IMR-90 (cell line): ENCODE measurements around the gene ITGA3. TPM values are rescaled to one million over a fixed set of nuclear protein-coding genes. Genes with fewer than 3 reads are reported as not detected.
A peak's percentile ranks its signal among the peaks of the same experiment; 100 is the strongest.

ENCODE experiments used
- ATAC-seq: fragments of 200-7000 bp; cut with Tn5 transposase; 2 replicates; pipeline ENCODE4 v1.9.1; 2020; ENCODE audit warnings: low read depth, mild to moderate bottlenecking, moderate library complexity
- BruUV-seq: library from RNA; stranded (reverse); fragments of 400-500 nt; replicated peaks from 2 replicates; lab custom pipeline; 2021; lab: Mats Ljungman, UMichigan
- CTCF ChIA-PET: fragments of 300-600 bp; formaldehyde crosslinking; extraction: SDS; loops from one replicate; lab custom pipeline; 2021; ENCODE audit warnings: antibody characterized with exemption; lab: Yijun Ruan, JAX
- POLR2A ChIA-PET: fragments of 300-600 bp; sonication (Branson Sonifier 250); formaldehyde crosslinking; loops from one replicate; lab custom pipeline; 2022; ENCODE audit warnings: antibody characterized with exemption; ENCODE audit not compliant: unreplicated experiment; lab: Charles Lee
- DNase-seq: peaks from one replicate; pipeline ENCODE4 v3.0.0; 2013
- H2AFZ ChIP-seq: replicated peaks from 2 replicates; pipeline ENCODE3; 2013; ENCODE audit warnings: low read length, mild to moderate bottlenecking; ENCODE audit not compliant: poor library complexity
- H2AK5ac ChIP-seq: 2 replicates; pipeline ENCODE4 v1.6.1; 2013; ENCODE audit warnings: low read depth, low read length, inconsistent platforms
- H2AK9ac ChIP-seq: replicated peaks from 2 replicates; pipeline ENCODE3; 2013; ENCODE audit warnings: mild to moderate bottlenecking, low read depth, low read length, moderate library complexity; ENCODE audit not compliant: poor library complexity
- H2BK120ac ChIP-seq: 2 replicates; pipeline ENCODE4 v1.6.1; 2013; ENCODE audit warnings: low read depth, low read length, inconsistent platforms
- H2BK15ac ChIP-seq: 3 replicates; pipeline ENCODE4 v1.6.1; 2013; ENCODE audit warnings: low read depth, low read length, inconsistent platforms
- H2BK20ac ChIP-seq: 2 replicates; pipeline ENCODE4 v1.6.1; 2013; ENCODE audit warnings: low read depth, mild to moderate bottlenecking, inconsistent platforms, low read length, moderate library complexity
- H2BK5ac ChIP-seq: 2 replicates; pipeline ENCODE4 v1.6.1; 2013; ENCODE audit warnings: mild to moderate bottlenecking, low read depth, low read length, inconsistent platforms; ENCODE audit not compliant: poor library complexity, severe bottlenecking
- H3K14ac ChIP-seq: replicated peaks from 2 replicates; pipeline ENCODE4 v1.6.1; 2013; ENCODE audit warnings: low read depth, low read length, inconsistent platforms
- H3K18ac ChIP-seq: 2 replicates; pipeline ENCODE4 v1.6.1; 2013; ENCODE audit warnings: low read depth, low read length, control low read depth
- H3K23ac ChIP-seq: 2 replicates; pipeline ENCODE4 v1.6.1; 2013; ENCODE audit warnings: low read depth, low read length, inconsistent platforms
- H3K27ac ChIP-seq: 2 replicates; pipeline ENCODE4 v1.5.1; 2013; ENCODE audit warnings: mild to moderate bottlenecking, control low read depth, low read length; ENCODE audit not compliant: insufficient read depth
- H3K27me3 ChIP-seq: 2 replicates; pipeline ENCODE4 v1.6.1; 2013; ENCODE audit warnings: low read length; ENCODE audit not compliant: control insufficient read depth, insufficient read depth
- H3K36me3 ChIP-seq: 2 replicates; pipeline ENCODE4 v1.6.1; 2013; ENCODE audit warnings: low read length, mixed read lengths; ENCODE audit not compliant: control insufficient read depth, insufficient read depth
- H3K4ac ChIP-seq: 2 replicates; pipeline ENCODE4 v1.6.1; 2013; ENCODE audit warnings: low read depth, low read length, inconsistent platforms
- H3K4me1 ChIP-seq: 2 replicates; pipeline ENCODE4 v1.6.1; 2013; ENCODE audit warnings: low read length, mixed read lengths; ENCODE audit not compliant: control insufficient read depth, insufficient read depth
- H3K4me2 ChIP-seq: 2 replicates; pipeline ENCODE4 v1.6.1; 2013; ENCODE audit warnings: low read depth, mild to moderate bottlenecking, control low read depth, low read length, moderate library complexity
- H3K4me3 ChIP-seq: 2 replicates; pipeline ENCODE4 v1.5.1; 2013; ENCODE audit warnings: low read depth, mild to moderate bottlenecking, control low read depth, low read length, moderate library complexity; ENCODE audit not compliant: insufficient read depth
- H3K56ac ChIP-seq: 2 replicates; pipeline ENCODE4 v1.6.1; 2013; ENCODE audit warnings: low read length, inconsistent platforms; ENCODE audit not compliant: insufficient read depth; ENCODE audit errors: extremely low read depth
- H3K79me1 ChIP-seq, 2 experiments: 2 replicates each; pipeline ENCODE4 v1.6.1; 2013; ENCODE audit warnings: low read length in 2 of 2, inconsistent platforms in 1 of 2, low read depth in 1 of 2
- H3K9ac ChIP-seq: 2 replicates; pipeline ENCODE4 v1.6.1; 2013; ENCODE audit warnings: low read depth, low read length, control low read depth
- H3K9me1 ChIP-seq: 2 replicates; pipeline ENCODE4 v1.6.1; 2013; ENCODE audit warnings: low read length, inconsistent platforms; ENCODE audit not compliant: insufficient read depth
- H3K9me3 ChIP-seq: 2 replicates; pipeline ENCODE4 v1.6.1; 2013; ENCODE audit warnings: low read length; ENCODE audit not compliant: control insufficient read depth, insufficient read depth
- H4K20me1 ChIP-seq: 2 replicates; pipeline ENCODE4 v1.6.1; 2013; ENCODE audit warnings: low read length, inconsistent platforms; ENCODE audit not compliant: insufficient read depth
- H4K5ac ChIP-seq: 2 replicates; pipeline ENCODE4 v1.6.1; 2013; ENCODE audit warnings: mild to moderate bottlenecking, low read depth, low read length, control low read depth
- H4K8ac ChIP-seq, 2 experiments: 2 replicates each; pipeline ENCODE4 v1.6.1; 2013; ENCODE audit warnings: low read depth in 2 of 2, low read length in 2 of 2, control low read depth in 1 of 2, inconsistent platforms in 1 of 2
- H4K91ac ChIP-seq: 2 replicates; pipeline ENCODE4 v1.6.1; 2013; ENCODE audit warnings: low read depth, low read length, inconsistent platforms; ENCODE audit not compliant: insufficient read depth
- BHLHE40 ChIP-seq: fragments of 150-350 bp; IDR thresholded peaks from 2 replicates; pipeline ENCODE4 v1.6.1; 2016; ENCODE audit warnings: mild to moderate bottlenecking, low read depth, low read length
- CEBPB ChIP-seq: IDR thresholded peaks from 2 replicates; pipeline ENCODE4 v1.6.1; 2012; ENCODE audit warnings: low read depth, low read length, improper control_type of control experiment
- CHD1 ChIP-seq: IDR thresholded peaks from 2 replicates; pipeline ENCODE4 v1.6.1; 2012; ENCODE audit warnings: low read depth, low read length, improper control_type of control experiment
- FOS ChIP-seq: fragments of 150-350 bp; IDR thresholded peaks from 2 replicates; pipeline ENCODE4 v1.6.1; 2016; ENCODE audit warnings: low read depth, low read length
- MAFK ChIP-seq: IDR thresholded peaks from 2 replicates; pipeline ENCODE4 v1.6.1; 2012; ENCODE audit warnings: low read depth, low read length, improper control_type of control experiment
- MAZ ChIP-seq: IDR thresholded peaks from 2 replicates; pipeline ENCODE4 v1.6.1; 2012; ENCODE audit warnings: low read depth, mild to moderate bottlenecking, low read length, improper control_type of control experiment, moderate library complexity, borderline replicate concordance
- MXI1 ChIP-seq: IDR thresholded peaks from 2 replicates; pipeline ENCODE4 v1.6.1; 2012; ENCODE audit warnings: low read depth, mild to moderate bottlenecking, low read length, moderate library complexity, borderline replicate concordance
- NFE2L2 ChIP-seq: fragments of 150-350 bp; IDR thresholded peaks from 2 replicates; pipeline ENCODE4 v1.6.1; 2016; ENCODE audit warnings: low read depth, mild to moderate bottlenecking, low read length
- RAD21 ChIP-seq: IDR thresholded peaks from 2 replicates; pipeline ENCODE4 v1.6.1; 2012; ENCODE audit warnings: low read length, improper control_type of control experiment
- RCOR1 ChIP-seq: IDR thresholded peaks from 2 replicates; pipeline ENCODE4 v1.6.1; 2012; ENCODE audit warnings: mild to moderate bottlenecking, low read length, improper control_type of control experiment; ENCODE audit not compliant: insufficient replicate concordance
- SMC3 ChIP-seq: fragments of 150-350 bp; IDR thresholded peaks from 2 replicates; pipeline ENCODE4 v1.6.1; 2016; ENCODE audit warnings: low read depth, mild to moderate bottlenecking, antibody characterized with exemption, low read length, moderate library complexity
- WGBS, 2 experiments: methylation state at CpG; one replicate each; pipeline versions ENCODE4 v1.1.5 to v1.1.7; 2013; ENCODE audit warnings: missing lambda C conversion rate in 2 of 2; ENCODE audit not compliant: insufficient read length in 1 of 2; ENCODE audit errors: extremely low coverage in 2 of 2; 5-methylcytosine and 5-hydroxymethylcytosine counted together
- dilution Hi-C: fragments of 300-500 bp; cut with HindIII; formaldehyde crosslinking; loops from one replicate; pipeline ENCODE4 v1.14.3; 2018; ENCODE audit warnings: low sequenced_read_pairs; ENCODE audit not compliant: unreplicated experiment
- in situ Hi-C: fragments of 300-500 bp; cut with MboI; formaldehyde crosslinking; loops from 3 replicates; pipeline ENCODE4 v1.14.3; 2019; ENCODE audit warnings: low sequenced_read_pairs, inconsistent platforms, mixed read lengths
- intact Hi-C: fragments of 100-400 bp; cut with micrococcal nuclease; formaldehyde crosslinking; loops from 2 replicates; pipeline ENCODE4 v1.10.0; 2022
- polyA plus RNA-seq, 3 experiments: library from polyadenylated mRNA; depleted of rRNA; stranded (reverse); fragments of >200 nt; gene quantifications; 2 replicates each; pipeline ENCODE4 v1.2.3, GENCODE V29; 2012; ENCODE audit warnings: low replicate concordance in 1 of 3
- total RNA-seq: library from RNA; depleted of rRNA; stranded (reverse); fragments of >200 nt; gene quantifications from 2 replicates; pipeline ENCODE4 v1.2.3, GENCODE V29; 2012
- TF ChIP-seq, protein P1 (sequence below): conservative IDR thresholded peaks from 2 replicates; pipeline ENCODE4 v1.5.1; 2012; ENCODE audit warnings: mild to moderate bottlenecking, low read depth, low read length, improper control_type of control experiment
- TF ChIP-seq, protein P2 (sequence below): fragments of 150-350 bp; IDR thresholded peaks from 2 replicates; pipeline ENCODE4 v1.6.1; 2017; ENCODE audit warnings: mild to moderate bottlenecking, antibody characterized with exemption, low read length, low read depth
- TF ChIP-seq, protein P3 (sequence below): fragments of 150-350 bp; IDR thresholded peaks from 2 replicates; pipeline ENCODE4 v1.6.1; 2016; ENCODE audit warnings: low read depth, mild to moderate bottlenecking, low read length, moderate library complexity, borderline replicate concordance

ITGA3 gene
- total and polyA plus RNA-seq, 2 of the 4 experiments (the other 2 are of a cell fraction), result 78.0 to 202 TPM

DNA sequence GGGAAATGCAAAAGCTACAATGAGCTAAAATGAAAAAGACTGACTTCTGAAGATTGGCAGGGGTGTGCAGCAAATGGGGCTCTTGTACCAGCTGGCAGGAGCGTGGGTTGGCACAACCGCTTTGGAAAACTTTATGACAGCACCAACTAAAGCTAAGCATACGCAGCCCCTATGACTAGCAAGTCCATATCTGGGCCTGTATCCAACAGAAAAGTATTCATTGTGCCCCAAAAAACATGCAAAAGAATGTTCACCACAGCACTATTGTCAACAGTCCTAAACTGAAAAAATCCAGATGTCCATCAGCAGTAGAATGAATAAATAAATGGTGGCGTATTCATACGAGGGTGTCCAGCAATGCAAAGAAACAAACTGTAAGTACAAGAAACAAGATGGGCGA, 22.6 kb upstream of the ITGA3 start:
- Histone ChIP-seq H4K5ac (no peak overlapping the region; the same call in 1 of the 2 replicates), H3K9ac (no peak overlapping the region), H3K23ac (peak overlapping the region; percentile 63), H2BK15ac (peak overlapping the region; percentile 20; the same call in 1 of the 3 replicates), H4K8ac (peak overlapping the region in 1 of 2 experiments; percentile 56; a peak in 2 of 4 replicates), H2AFZ (peak overlapping the region; percentile 62), H3K27ac (peak overlapping the region; percentile 61; the same call in 1 of the 2 replicates), H4K91ac (peak overlapping the region; percentile 43; the same call in 1 of the 2 replicates), H2BK5ac (peak overlapping the region; percentile 77), H3K9me1 (peaks cover 28% of the 10 kb centered on the region), H3K79me1 (peaks cover 0 to 12% of the 10 kb centered on the region in 2 experiments; a peak in 1 of 4 replicates), H3K4me2 (peak overlapping the region; percentile 34), H3K36me3 (no peaks in the 10 kb centered on the region), H3K4ac (0 out of 2 replicates have a peak overlapping the region, but pooled peaks have one; percentile 22), H2BK20ac (peak overlapping the region; percentile 79), H4K20me1 (no peaks in the 10 kb centered on the region), H3K4me3 (no peak overlapping the region), H2AK5ac (peak overlapping the region; percentile 21; the same call in 1 of the 2 replicates), H3K4me1 (peaks cover 43% of the 10 kb centered on the region), H3K27me3 (no peaks in the 10 kb centered on the region), H2BK120ac (peak overlapping the region; percentile 78), H3K9me3 (no peaks in the 10 kb centered on the region), H3K56ac (no peak overlapping the region), H2AK9ac (peak overlapping the region; percentile 39), H3K14ac (0 out of 2 replicates have a peak overlapping the region, but pooled peaks have one; percentile 42), H3K18ac (peak overlapping the region; percentile 15; the same call in 1 of the 2 replicates)
- ChIA-PET CTCF (interaction anchor here (0.6 to 1.7 kb wide), 2 partner anchors 54 to 337 kb away, joined by 3 to 9 read pairs; no protein-coding TSS in a partner anchor), POLR2A (no interaction called here)
- dilution Hi-C loops (no loop called here), in situ Hi-C loops (no loop called here), intact Hi-C loops (loop anchor here (10.0 kb wide), 1 partner anchor 271 kb away; no protein-coding TSS in a partner anchor)
- DNase-seq (peak; percentile 77), ATAC-seq (peak; percentile 27)
- TF ChIP-seq BHLHE40 (no peak), MXI1 (no peak), MAZ (no peak), RAD21 (no peak), FOS (no peak), CHD1 (no peak), MAFK (no peak), CEBPB (no peak), RCOR1 (no peak), NFE2L2 (no peak), SMC3 (no peak)
- TF ChIP-seq, protein P1, sequence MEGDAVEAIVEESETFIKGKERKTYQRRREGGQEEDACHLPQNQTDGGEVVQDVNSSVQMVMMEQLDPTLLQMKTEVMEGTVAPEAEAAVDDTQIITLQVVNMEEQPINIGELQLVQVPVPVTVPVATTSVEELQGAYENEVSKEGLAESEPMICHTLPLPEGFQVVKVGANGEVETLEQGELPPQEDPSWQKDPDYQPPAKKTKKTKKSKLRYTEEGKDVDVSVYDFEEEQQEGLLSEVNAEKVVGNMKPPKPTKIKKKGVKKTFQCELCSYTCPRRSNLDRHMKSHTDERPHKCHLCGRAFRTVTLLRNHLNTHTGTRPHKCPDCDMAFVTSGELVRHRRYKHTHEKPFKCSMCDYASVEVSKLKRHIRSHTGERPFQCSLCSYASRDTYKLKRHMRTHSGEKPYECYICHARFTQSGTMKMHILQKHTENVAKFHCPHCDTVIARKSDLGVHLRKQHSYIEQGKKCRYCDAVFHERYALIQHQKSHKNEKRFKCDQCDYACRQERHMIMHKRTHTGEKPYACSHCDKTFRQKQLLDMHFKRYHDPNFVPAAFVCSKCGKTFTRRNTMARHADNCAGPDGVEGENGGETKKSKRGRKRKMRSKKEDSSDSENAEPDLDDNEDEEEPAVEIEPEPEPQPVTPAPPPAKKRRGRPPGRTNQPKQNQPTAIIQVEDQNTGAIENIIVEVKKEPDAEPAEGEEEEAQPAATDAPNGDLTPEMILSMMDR, result no peak
- TF ChIP-seq, protein P2, sequence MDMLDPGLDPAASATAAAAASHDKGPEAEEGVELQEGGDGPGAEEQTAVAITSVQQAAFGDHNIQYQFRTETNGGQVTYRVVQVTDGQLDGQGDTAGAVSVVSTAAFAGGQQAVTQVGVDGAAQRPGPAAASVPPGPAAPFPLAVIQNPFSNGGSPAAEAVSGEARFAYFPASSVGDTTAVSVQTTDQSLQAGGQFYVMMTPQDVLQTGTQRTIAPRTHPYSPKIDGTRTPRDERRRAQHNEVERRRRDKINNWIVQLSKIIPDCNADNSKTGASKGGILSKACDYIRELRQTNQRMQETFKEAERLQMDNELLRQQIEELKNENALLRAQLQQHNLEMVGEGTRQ, result no peak
- TF ChIP-seq, protein P3, sequence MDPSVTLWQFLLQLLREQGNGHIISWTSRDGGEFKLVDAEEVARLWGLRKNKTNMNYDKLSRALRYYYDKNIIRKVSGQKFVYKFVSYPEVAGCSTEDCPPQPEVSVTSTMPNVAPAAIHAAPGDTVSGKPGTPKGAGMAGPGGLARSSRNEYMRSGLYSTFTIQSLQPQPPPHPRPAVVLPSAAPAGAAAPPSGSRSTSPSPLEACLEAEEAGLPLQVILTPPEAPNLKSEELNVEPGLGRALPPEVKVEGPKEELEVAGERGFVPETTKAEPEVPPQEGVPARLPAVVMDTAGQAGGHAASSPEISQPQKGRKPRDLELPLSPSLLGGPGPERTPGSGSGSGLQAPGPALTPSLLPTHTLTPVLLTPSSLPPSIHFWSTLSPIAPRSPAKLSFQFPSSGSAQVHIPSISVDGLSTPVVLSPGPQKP, result no peak
- BruUV-seq, result no TSS peak
- WGBS, 2 experiments, result no CpG with 5 or more reads among the region's 6 CpGs
